ENCODE data around the gene SBF2.

DNA sequence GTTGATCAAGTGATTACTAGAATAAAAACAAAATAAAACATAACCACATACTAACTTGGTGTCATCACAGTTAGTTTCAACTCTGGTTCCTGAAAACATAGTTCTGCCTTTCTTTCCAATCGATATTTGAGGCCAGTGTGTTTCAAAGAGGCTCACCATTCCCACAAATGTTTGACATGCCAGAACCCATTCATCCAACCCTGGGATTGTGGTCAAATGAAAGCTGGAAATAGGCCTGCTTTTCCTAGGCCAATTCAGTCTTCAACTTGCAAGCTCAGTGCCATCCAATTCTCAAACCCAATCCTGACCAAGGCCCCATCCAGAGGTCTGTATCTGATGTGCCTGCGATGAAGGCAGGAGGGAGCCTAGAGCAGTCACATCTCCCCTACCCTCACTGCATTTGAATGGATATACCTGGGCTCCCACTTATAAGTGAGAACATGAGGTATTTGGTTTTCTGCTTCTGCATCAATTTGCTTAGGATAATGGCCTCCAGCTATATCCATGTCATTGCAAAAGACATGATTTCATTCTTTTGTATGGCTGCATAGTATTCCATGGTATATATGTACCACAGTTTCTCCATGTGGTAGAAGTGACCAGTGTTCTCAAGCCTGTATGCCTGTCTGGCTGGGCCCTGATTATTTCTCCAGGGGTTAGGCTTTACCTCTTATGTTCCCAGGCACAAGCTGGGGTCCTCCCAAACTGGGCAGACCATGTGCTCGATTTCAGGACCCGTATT lies 486.9 kb downstream of the SBF2 start:
- TF ChIP-seq, protein P1, sequence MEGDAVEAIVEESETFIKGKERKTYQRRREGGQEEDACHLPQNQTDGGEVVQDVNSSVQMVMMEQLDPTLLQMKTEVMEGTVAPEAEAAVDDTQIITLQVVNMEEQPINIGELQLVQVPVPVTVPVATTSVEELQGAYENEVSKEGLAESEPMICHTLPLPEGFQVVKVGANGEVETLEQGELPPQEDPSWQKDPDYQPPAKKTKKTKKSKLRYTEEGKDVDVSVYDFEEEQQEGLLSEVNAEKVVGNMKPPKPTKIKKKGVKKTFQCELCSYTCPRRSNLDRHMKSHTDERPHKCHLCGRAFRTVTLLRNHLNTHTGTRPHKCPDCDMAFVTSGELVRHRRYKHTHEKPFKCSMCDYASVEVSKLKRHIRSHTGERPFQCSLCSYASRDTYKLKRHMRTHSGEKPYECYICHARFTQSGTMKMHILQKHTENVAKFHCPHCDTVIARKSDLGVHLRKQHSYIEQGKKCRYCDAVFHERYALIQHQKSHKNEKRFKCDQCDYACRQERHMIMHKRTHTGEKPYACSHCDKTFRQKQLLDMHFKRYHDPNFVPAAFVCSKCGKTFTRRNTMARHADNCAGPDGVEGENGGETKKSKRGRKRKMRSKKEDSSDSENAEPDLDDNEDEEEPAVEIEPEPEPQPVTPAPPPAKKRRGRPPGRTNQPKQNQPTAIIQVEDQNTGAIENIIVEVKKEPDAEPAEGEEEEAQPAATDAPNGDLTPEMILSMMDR (IDR thresholded peaks at IDR 0.05): no peak
- no peak for TF ChIP-seq EZH2 (IDR thresholded peaks at IDR 0.05; ENCODE audit: borderline replicate concordance, insufficient read depth, low read depth, low read length, poor library complexity, severe bottlenecking)

All from B cell (primary cell).